ENCODE data around the gene FREM2.

FREM2 gene, protein sequence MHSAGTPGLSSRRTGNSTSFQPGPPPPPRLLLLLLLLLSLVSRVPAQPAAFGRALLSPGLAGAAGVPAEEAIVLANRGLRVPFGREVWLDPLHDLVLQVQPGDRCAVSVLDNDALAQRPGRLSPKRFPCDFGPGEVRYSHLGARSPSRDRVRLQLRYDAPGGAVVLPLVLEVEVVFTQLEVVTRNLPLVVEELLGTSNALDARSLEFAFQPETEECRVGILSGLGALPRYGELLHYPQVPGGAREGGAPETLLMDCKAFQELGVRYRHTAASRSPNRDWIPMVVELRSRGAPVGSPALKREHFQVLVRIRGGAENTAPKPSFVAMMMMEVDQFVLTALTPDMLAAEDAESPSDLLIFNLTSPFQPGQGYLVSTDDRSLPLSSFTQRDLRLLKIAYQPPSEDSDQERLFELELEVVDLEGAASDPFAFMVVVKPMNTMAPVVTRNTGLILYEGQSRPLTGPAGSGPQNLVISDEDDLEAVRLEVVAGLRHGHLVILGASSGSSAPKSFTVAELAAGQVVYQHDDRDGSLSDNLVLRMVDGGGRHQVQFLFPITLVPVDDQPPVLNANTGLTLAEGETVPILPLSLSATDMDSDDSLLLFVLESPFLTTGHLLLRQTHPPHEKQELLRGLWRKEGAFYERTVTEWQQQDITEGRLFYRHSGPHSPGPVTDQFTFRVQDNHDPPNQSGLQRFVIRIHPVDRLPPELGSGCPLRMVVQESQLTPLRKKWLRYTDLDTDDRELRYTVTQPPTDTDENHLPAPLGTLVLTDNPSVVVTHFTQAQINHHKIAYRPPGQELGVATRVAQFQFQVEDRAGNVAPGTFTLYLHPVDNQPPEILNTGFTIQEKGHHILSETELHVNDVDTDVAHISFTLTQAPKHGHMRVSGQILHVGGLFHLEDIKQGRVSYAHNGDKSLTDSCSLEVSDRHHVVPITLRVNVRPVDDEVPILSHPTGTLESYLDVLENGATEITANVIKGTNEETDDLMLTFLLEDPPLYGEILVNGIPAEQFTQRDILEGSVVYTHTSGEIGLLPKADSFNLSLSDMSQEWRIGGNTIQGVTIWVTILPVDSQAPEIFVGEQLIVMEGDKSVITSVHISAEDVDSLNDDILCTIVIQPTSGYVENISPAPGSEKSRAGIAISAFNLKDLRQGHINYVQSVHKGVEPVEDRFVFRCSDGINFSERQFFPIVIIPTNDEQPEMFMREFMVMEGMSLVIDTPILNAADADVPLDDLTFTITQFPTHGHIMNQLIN (N-terminal part only)

DNA sequence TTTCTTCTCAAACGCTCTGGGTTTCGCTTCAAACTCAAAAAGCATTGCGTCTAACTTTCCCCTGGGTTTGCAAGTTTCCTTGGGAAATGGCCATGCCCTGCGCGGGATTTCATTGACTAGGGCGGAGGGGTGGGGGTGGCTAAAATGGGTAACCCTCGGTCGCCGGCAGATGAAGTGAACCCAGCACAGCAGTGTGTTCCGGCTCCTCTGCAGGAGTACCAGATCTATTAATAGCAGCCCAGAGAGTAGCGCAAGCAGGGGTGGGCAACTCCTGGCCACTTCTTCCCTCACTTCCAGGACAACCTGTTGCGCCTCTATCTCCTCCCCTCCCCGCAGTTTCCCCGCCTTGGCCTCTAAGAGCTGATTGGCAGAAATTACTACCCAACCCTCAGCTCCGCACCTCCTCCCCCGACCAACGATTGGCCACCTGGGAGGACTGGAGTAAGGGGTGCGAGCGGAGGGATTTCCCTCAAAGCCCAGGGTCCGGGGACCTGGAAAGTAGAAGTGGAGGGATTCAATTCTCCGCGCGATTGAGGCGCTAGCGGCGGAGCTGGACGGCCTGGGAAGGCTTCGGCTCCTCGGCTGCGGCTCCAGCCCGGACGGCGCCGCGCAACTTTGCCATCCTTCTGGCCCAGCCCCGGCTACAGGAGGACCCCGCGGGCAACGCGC is at the start of gene FREM2:
FREM2 (plus strand) TSS at position 501 of the 669 bp plus-strand sequence. CDS start 268 bp downstream, outside the sequence.
- Histone ChIP-seq H3F3A (ENCODE audit: insufficient read depth) (no peaks in the 10 kb centered on the region), H3K79me2 (ENCODE audit: insufficient read depth, low read length) (no peaks in the 10 kb centered on the region), H3K4me3 (ENCODE audit: insufficient read depth, low read length, poor library complexity, severe bottlenecking) (no peak within 1 kb of the TSS), H3K9ac (ENCODE audit: low read length) (no peak within 1 kb of the TSS), H3K9me3 (ENCODE audit: insufficient read depth, low read length) (no peaks in the 10 kb centered on the region), H3K27ac (ENCODE audit: low read depth, low read length) (no peak within 1 kb of the TSS), H3K9me2 (replicated peaks; ENCODE audit: insufficient read depth, low read length) (no peaks in the 10 kb centered on the region), H4K20me1 (ENCODE audit: low read depth, low read length) (no peaks in the 10 kb centered on the region), H3K36me3 (ENCODE audit: low read length) (no peaks in the 10 kb centered on the region), H3K4me2 (ENCODE audit: low read depth, low read length, poor library complexity, severe bottlenecking) (no peak within 1 kb of the TSS), H3K27me3 (ENCODE audit: low read length) (no peaks in the 10 kb centered on the region; the same call in 1 of the 2 replicates), H2AFZ (ENCODE audit: low read depth, low read length, severe bottlenecking) (no peak within 1 kb of the TSS)
- no peak for TF ChIP-seq EZH2phosphoT487 (conservative IDR thresholded peaks at IDR 0.05; ENCODE audit: low read length)
- TF ChIP-seq, protein P1, sequence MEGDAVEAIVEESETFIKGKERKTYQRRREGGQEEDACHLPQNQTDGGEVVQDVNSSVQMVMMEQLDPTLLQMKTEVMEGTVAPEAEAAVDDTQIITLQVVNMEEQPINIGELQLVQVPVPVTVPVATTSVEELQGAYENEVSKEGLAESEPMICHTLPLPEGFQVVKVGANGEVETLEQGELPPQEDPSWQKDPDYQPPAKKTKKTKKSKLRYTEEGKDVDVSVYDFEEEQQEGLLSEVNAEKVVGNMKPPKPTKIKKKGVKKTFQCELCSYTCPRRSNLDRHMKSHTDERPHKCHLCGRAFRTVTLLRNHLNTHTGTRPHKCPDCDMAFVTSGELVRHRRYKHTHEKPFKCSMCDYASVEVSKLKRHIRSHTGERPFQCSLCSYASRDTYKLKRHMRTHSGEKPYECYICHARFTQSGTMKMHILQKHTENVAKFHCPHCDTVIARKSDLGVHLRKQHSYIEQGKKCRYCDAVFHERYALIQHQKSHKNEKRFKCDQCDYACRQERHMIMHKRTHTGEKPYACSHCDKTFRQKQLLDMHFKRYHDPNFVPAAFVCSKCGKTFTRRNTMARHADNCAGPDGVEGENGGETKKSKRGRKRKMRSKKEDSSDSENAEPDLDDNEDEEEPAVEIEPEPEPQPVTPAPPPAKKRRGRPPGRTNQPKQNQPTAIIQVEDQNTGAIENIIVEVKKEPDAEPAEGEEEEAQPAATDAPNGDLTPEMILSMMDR (IDR thresholded peaks at IDR 0.05; ENCODE audit: insufficient read depth, low read length, poor library complexity, severe bottlenecking) = no peak

DNA sequence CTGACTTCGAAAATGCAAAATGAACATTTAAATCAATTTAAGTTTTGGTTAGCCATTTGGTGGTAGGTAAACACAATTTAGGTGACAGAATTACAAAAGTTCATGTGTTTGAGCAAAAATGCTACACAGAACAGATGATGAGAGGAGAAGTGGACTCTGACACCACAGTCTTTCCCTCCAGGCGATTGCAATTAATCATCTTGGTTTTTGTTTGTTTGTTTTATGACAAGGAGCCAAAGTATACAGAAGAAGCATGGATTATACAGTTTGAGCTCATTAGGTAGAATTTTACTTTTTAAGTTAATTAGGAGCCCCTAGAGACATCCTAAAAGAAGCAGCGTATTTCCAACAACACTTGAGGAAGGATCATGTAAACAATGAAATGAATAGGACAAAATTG is 49.3 kb upstream of the FREM2 start:
- no peaks in the 10 kb centered on the region for H3F3A ChIP-seq (ENCODE audit: insufficient read depth)
- no peaks in the 10 kb centered on the region for H3K9me2 ChIP-seq (replicated peaks; ENCODE audit: insufficient read depth, low read length)
- H2AFZ ChIP-seq (ENCODE audit: low read depth, low read length, severe bottlenecking) = no peak overlapping the region
- TF ChIP-seq, protein P1 (IDR thresholded peaks at IDR 0.05; ENCODE audit: insufficient read depth, low read length, poor library complexity, severe bottlenecking) = no peak
- TF ChIP-seq EZH2phosphoT487 (conservative IDR thresholded peaks at IDR 0.05; ENCODE audit: low read length) = no peak
- H3K27ac ChIP-seq (ENCODE audit: low read depth, low read length) = no peak overlapping the region
- H3K4me2 ChIP-seq (ENCODE audit: low read depth, low read length, poor library complexity, severe bottlenecking) = no peak overlapping the region
- no peaks in the 10 kb centered on the region for H3K79me2 ChIP-seq (ENCODE audit: insufficient read depth, low read length)
- no peak overlapping the region for H3K9ac ChIP-seq (ENCODE audit: low read length)
- no peaks in the 10 kb centered on the region for H3K36me3 ChIP-seq (ENCODE audit: low read length)
- H4K20me1 ChIP-seq (ENCODE audit: low read depth, low read length) = no peaks in the 10 kb centered on the region
- H3K27me3 ChIP-seq (ENCODE audit: low read length) = no peaks in the 10 kb centered on the region
- no peak overlapping the region for H3K4me3 ChIP-seq (ENCODE audit: insufficient read depth, low read length, poor library complexity, severe bottlenecking)
- H3K9me3 ChIP-seq (ENCODE audit: insufficient read depth, low read length) = no peaks in the 10 kb centered on the region

DNA sequence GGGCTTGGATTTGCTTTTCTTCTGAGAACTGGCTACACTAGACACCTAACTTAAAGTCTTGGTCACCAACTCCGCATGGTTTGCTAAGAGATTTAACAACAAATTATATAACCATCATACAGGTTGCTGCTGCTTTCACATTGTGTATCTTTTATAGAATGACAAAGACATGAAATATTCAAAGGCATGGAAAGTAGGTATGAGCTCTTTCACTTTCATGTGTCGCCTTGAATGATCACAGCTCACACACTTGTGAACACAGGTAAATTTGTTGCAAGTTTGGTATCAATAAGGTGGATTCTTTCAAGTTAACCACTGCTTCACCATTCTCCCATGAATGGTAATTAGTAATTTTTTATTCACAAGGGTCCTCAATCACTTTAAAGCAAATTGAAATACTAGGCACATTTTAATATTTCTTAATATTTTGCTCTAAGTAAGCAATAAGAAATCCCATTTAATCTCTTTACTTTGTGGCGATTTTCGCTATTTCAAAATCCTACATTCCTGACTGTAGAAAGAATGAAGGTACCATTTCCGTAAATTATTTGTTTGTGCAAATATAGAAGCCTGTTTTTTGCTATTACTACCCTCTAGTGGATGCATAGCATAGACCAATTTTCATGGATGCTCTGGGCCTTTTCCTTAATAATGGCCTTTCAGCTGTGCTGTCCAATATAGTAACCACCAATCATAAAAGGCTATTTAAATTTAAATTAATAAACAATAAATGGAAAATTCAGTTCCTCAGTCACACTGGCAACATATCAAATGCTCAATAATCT is 45.5 kb upstream of the FREM2 start:
- no peak overlapping the region for H3K4me2 ChIP-seq (ENCODE audit: low read depth, low read length, poor library complexity, severe bottlenecking)
- H3K79me2 ChIP-seq (ENCODE audit: insufficient read depth, low read length) = no peaks in the 10 kb centered on the region
- H4K20me1 ChIP-seq (ENCODE audit: low read depth, low read length) = no peaks in the 10 kb centered on the region
- H3K27me3 ChIP-seq (ENCODE audit: low read length) = no peaks in the 10 kb centered on the region
- H3K9me3 ChIP-seq (ENCODE audit: insufficient read depth, low read length) = no peaks in the 10 kb centered on the region
- no peaks in the 10 kb centered on the region for H3K36me3 ChIP-seq (ENCODE audit: low read length)
- H3F3A ChIP-seq (ENCODE audit: insufficient read depth) = no peaks in the 10 kb centered on the region
- H2AFZ ChIP-seq (ENCODE audit: low read depth, low read length, severe bottlenecking) = no peak overlapping the region
- H3K27ac ChIP-seq (ENCODE audit: low read depth, low read length) = no peak overlapping the region
- H3K9ac ChIP-seq (ENCODE audit: low read length) = no peak overlapping the region
- H3K9me2 ChIP-seq (replicated peaks; ENCODE audit: insufficient read depth, low read length) = no peaks in the 10 kb centered on the region
- no peak overlapping the region for H3K4me3 ChIP-seq (ENCODE audit: insufficient read depth, low read length, poor library complexity, severe bottlenecking)
- TF ChIP-seq EZH2phosphoT487 (conservative IDR thresholded peaks at IDR 0.05; ENCODE audit: low read length) = no peak
- TF ChIP-seq, protein P1 (IDR thresholded peaks at IDR 0.05; ENCODE audit: insufficient read depth, low read length, poor library complexity, severe bottlenecking) = no peak
